ENCODE results near the gene IHH. TPM values are rescaled to one million over a fixed set of nuclear protein-coding genes. Genes with fewer than 3 reads are reported as not detected.

The IHH gene
- total RNA-seq, 1 experiment from 2014 or later: 0.15 TPM

GRCh38 chr2:219029829-219030165, 30.9 kb downstream of the IHH start:
- ChIA-PET POLR2A (ENCODE audit: low non-redundant PET) (no interaction called here), CTCF (interaction anchor here (0.5 to 2.2 kb wide), 17 partner anchors 10 to 182 kb away, joined by 3 to 58 read pairs (median 5); no protein-coding TSS in a partner anchor)
- no peak overlapping the region for H3K4me3 ChIP-seq (ENCODE audit: low read depth, low read length, poor library complexity, severe bottlenecking)
- DNase-seq (ENCODE audit: low spot score): peak; percentile 86
- intact Hi-C loops (cut with micrococcal nuclease; ENCODE audit: unreplicated experiment): loop anchor here (1.0 kb wide), 1 partner anchor 126 kb away; no protein-coding TSS in a partner anchor
- TF ChIP-seq CTCF (conservative IDR thresholded peaks at IDR 0.05; ENCODE audit: low read depth, low read length) (peak; percentile 92), EZH2 (IDR thresholded peaks at IDR 0.05; ENCODE audit: borderline replicate concordance, low read depth, low read length, poor library complexity, severe bottlenecking) (no peak)
- H3K27ac ChIP-seq (ENCODE audit: low read depth, low read length, poor library complexity, severe bottlenecking): no peak overlapping the region
- peaks cover 22% of the 10 kb centered on the region for H3K27me3 ChIP-seq (replicated peaks; ENCODE audit: insufficient read depth, low read depth, low read length, poor library complexity)
- BruUV-seq (replicated peaks): no TSS peak
- no peaks in the 10 kb centered on the region for H3K9me3 ChIP-seq (ENCODE audit: low read depth, low read length, poor library complexity, severe bottlenecking)
- no peaks in the 10 kb centered on the region for H3K36me3 ChIP-seq (ENCODE audit: insufficient read depth, low read length, poor library complexity, severe bottlenecking)
- H3K4me1 ChIP-seq (ENCODE audit: insufficient read depth, low read length, poor library complexity, severe bottlenecking): no peaks in the 10 kb centered on the region

- Histone ChIP-seq H3K4me1 (ENCODE audit: insufficient read depth, low read length, poor library complexity, severe bottlenecking) (no peaks in the 10 kb centered on the region), H3K27ac (ENCODE audit: low read depth, low read length, poor library complexity, severe bottlenecking) (no peak overlapping the region), H3K36me3 (ENCODE audit: insufficient read depth, low read length, poor library complexity, severe bottlenecking) (no peaks in the 10 kb centered on the region), H3K4me3 (ENCODE audit: low read depth, low read length, poor library complexity, severe bottlenecking) (no peak overlapping the region), H3K9me3 (ENCODE audit: low read depth, low read length, poor library complexity, severe bottlenecking) (no peaks in the 10 kb centered on the region), H3K27me3 (replicated peaks; ENCODE audit: insufficient read depth, low read depth, low read length, poor library complexity) (peaks cover 19% of the 10 kb centered on the region)
- no TSS peak for BruUV-seq (replicated peaks)
- intact Hi-C loops (cut with micrococcal nuclease; ENCODE audit: unreplicated experiment): loop anchor here (1.0 kb wide), 1 partner anchor 126 kb away; no protein-coding TSS in a partner anchor
- no peak for TF ChIP-seq EZH2 (IDR thresholded peaks at IDR 0.05; ENCODE audit: borderline replicate concordance, low read depth, low read length, poor library complexity, severe bottlenecking)
- no peak for TF ChIP-seq CTCF (conservative IDR thresholded peaks at IDR 0.05; ENCODE audit: low read depth, low read length)
- ChIA-PET CTCF (interaction anchor here (0.6 to 2.2 kb wide), 16 partner anchors 9 to 182 kb away, joined by 3 to 58 read pairs (median 5); no protein-coding TSS in a partner anchor), POLR2A (ENCODE audit: low non-redundant PET) (no interaction called here)
- DNase-seq (ENCODE audit: low spot score): no peak
Measured at GRCh38 chr2:219028996-219029828, 31.5 kb downstream of the IHH start.

- TF ChIP-seq EZH2 (IDR thresholded peaks at IDR 0.05; ENCODE audit: borderline replicate concordance, low read depth, low read length, poor library complexity, severe bottlenecking): no peak
- TF ChIP-seq CTCF (conservative IDR thresholded peaks at IDR 0.05; ENCODE audit: low read depth, low read length): no peak
- no peaks in the 10 kb centered on the region for H3K9me3 ChIP-seq (ENCODE audit: low read depth, low read length, poor library complexity, severe bottlenecking)
- intact Hi-C loops (cut with micrococcal nuclease; ENCODE audit: unreplicated experiment): no loop called here
- POLR2A ChIA-PET (ENCODE audit: low non-redundant PET): no interaction called here
- H3K4me1 ChIP-seq (ENCODE audit: insufficient read depth, low read length, poor library complexity, severe bottlenecking): no peaks in the 10 kb centered on the region
- BruUV-seq (replicated peaks): no TSS peak
- no peaks in the 10 kb centered on the region for H3K36me3 ChIP-seq (ENCODE audit: insufficient read depth, low read length, poor library complexity, severe bottlenecking)
- CTCF ChIA-PET: interaction anchor here (0.9 to 1.1 kb wide), 2 partner anchors 33 to 127 kb away, joined by 3 read pairs; no protein-coding TSS in a partner anchor
- no peak for DNase-seq (ENCODE audit: low spot score)
- H3K27me3 ChIP-seq (replicated peaks; ENCODE audit: insufficient read depth, low read depth, low read length, poor library complexity): peaks cover 9% of the 10 kb centered on the region
- no peak overlapping the region for H3K27ac ChIP-seq (ENCODE audit: low read depth, low read length, poor library complexity, severe bottlenecking)
- no peak overlapping the region for H3K4me3 ChIP-seq (ENCODE audit: low read depth, low read length, poor library complexity, severe bottlenecking)
Measured at GRCh38 chr2:219028141-219028540, 32.6 kb downstream of the IHH start.

Data from A673 (cell line).